Measurements from ENCODE around the gene TGFBR3L. TPM values are rescaled to one million over a fixed set of nuclear protein-coding genes. Genes with fewer than 3 reads are reported as not detected.
A peak's percentile ranks its signal among the peaks of the same experiment; 100 is the strongest.

The TGFBR3L gene
- total RNA-seq, 1 experiment from 2014 or later: 4.1 TPM

DNA sequence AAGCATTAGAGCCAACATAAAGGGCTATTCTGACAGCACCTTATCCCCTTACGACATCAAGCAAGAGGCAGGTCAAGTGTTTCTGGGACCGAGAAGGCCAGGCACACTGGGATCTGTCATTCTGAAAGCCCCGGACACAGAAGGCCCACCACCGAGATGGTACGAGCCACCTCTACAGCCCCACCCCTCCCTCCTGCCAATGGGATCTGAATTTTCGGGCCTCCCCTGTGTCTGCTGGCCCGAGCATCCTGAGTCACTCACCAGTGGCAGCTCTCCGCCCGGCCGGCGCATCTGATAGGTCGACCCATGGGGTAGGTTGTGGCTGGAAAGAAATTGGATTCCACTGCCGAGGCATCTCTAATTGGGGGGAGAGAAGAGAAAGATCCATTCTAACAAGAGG lies 26.2 kb downstream of the TGFBR3L start (continued):
- TF ChIP-seq, protein P1, sequence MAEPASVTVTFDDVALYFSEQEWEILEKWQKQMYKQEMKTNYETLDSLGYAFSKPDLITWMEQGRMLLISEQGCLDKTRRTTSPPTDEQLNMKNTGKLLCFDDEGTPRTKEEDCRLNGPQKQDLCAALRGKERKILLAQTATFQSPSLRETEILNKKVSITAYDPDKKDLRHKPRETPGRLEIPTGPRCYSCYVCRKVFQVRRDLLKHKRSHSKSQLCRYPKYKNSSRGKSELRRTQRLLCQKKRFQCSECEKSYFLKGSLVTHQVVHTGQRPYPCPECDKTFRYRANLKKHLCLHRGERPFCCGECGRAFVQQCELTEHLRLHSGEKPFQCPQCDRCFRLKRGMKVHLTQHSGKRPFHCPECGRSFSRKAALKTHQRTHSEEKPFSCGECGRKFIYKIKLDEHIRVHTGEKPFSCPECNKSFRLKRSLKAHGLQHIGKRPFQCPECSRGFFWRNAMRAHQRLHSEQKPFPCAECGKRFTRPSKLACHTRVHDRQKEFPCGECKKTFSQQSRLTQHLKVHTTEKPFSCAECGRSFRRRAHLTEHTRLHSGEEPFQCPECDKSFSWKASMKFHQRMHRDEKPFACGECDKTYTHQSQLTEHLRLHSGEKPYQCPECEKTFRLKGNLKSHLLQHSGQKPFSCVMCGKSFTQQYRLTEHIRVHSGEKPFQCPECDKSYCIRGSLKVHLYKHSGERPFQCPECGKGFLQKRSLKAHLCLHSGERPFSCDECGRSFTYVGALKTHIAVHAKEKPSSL (CRISPR knock-in tag; conservative IDR thresholded peaks at IDR 0.05): no peak
- TF ChIP-seq ESRRA (CRISPR knock-in tag; IDR thresholded peaks at IDR 0.05; ENCODE audit: borderline replicate concordance) (no peak), NFE2L1 (CRISPR knock-in tag; IDR thresholded peaks at IDR 0.05) (no peak), ZNF671 (CRISPR knock-in tag; IDR thresholded peaks at IDR 0.05) (no peak), PRRX2 (CRISPR knock-in tag; IDR thresholded peaks at IDR 0.05) (no peak)

DNA sequence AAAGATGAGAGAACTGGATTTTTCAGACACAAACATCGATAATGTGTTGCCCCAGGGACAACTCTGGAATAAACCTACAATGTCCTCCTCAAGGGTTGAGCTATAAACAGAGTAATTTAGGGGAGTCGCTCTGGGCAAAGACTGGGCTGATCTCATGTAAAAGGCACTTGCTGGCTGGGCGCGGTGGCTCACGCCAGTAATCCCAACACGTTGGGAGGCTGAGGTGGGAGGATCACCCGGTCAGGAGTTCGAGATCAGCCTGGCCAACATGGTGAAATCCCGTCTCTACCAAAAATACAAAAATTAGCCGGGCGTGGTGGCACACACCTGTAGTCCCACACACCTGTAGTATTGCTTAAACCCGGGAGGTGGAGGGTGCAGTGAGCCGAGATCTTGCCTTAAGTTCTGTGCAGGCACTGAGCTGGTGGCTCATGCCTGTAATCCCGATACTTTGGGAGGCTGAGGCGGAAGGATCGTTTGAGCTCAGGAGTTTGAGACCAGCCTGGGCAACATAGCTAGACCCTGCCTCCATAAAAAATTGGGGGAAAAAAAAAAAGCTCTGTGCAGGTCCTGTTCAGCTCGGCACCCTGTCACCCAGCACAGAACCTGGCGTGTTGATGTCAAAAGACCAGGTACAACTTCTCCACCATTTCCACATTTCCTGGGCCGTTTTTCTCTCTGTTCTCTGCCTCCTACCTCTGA lies 27.4 kb downstream of the TGFBR3L start:
- TF ChIP-seq ZNF121 (CRISPR knock-in tag; IDR thresholded peaks at IDR 0.05) (peak; percentile 41; the same call in 1 of the 2 replicates), RORB (CRISPR knock-in tag; IDR thresholded peaks at IDR 0.05) (no peak)
- TF ChIP-seq, protein P2, sequence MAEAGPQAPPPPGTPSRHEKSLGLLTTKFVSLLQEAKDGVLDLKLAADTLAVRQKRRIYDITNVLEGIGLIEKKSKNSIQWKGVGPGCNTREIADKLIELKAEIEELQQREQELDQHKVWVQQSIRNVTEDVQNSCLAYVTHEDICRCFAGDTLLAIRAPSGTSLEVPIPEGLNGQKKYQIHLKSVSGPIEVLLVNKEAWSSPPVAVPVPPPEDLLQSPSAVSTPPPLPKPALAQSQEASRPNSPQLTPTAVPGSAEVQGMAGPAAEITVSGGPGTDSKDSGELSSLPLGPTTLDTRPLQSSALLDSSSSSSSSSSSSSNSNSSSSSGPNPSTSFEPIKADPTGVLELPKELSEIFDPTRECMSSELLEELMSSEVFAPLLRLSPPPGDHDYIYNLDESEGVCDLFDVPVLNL (CRISPR knock-in tag; IDR thresholded peaks at IDR 0.05; ENCODE audit: borderline replicate concordance, low read depth): no peak
- peaks cover 2% of the 10 kb centered on the region; the same call in 1 of the 2 replicates for H3K27me3 Mint-ChIP-seq (ENCODE audit: low read depth)
- peaks cover 24% of the 10 kb centered on the region for H3K36me3 Mint-ChIP-seq
- POLR2A ChIA-PET: no interaction called here
- CTCF ChIA-PET: interaction anchor here (4.1 to 4.5 kb wide), 2 partner anchors 13 to 22 kb away, joined by 31 to 39 read pairs; partner anchors contain the start of gene SNAPC2
- H3K4me3 Mint-ChIP-seq: peak overlapping the region; percentile 88
- no peaks in the 10 kb centered on the region for H3K9me3 Mint-ChIP-seq
- no peak for DNase-seq (ENCODE audit: low spot score)
- no peak for ATAC-seq
- no peak overlapping the region; the same call in 1 of the 2 replicates for H3K27ac Mint-ChIP-seq
- peaks cover 8% of the 10 kb centered on the region; the same call in 1 of the 2 replicates for H3K4me1 Mint-ChIP-seq

DNA sequence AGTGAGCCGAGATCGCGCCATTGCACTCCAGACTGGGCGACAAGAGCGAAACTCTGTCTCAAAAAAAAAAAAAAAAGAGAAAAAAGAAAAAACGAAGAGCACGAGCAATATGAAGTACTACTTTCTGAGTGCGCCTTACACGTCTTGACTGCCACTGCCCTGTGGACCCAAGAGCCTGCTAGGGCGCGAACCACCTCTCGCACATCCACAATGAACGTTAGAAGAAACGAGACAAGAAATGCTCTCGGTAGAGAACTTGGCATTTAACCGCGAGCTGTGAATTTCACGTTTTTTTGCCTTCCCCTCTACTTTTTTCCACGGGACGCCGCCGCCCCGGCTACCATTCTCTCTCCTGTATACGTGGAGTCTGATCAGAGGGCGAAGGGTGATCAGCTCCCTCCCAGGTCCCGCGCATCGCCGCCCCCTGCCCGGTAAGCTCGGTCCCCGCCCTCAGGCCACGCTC lies 28.4 kb downstream of the TGFBR3L start:
- Mint-ChIP-seq H3K9me3 (no peaks in the 10 kb centered on the region), H3K4me3 (peak overlapping the region; percentile 88), H3K4me1 (peaks cover 8% of the 10 kb centered on the region; the same call in 1 of the 2 replicates), H3K27ac (peak overlapping the region; percentile 95), H3K27me3 (ENCODE audit: low read depth) (peaks cover 2% of the 10 kb centered on the region; the same call in 1 of the 2 replicates), H3K36me3 (peaks cover 23% of the 10 kb centered on the region)
- 0 out of 2 replicates have a peak, but pooled peaks have one; percentile 15 for TF ChIP-seq EMX1 (CRISPR knock-in tag; IDR thresholded peaks at IDR 0.05)
- TF ChIP-seq, protein P3, sequence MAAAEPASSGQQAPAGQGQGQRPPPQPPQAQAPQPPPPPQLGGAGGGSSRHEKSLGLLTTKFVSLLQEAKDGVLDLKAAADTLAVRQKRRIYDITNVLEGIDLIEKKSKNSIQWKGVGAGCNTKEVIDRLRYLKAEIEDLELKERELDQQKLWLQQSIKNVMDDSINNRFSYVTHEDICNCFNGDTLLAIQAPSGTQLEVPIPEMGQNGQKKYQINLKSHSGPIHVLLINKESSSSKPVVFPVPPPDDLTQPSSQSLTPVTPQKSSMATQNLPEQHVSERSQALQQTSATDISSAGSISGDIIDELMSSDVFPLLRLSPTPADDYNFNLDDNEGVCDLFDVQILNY (CRISPR knock-in tag; IDR thresholded peaks at IDR 0.05): no peak
- ATAC-seq: peak; percentile 5
- no peak for DNase-seq (ENCODE audit: low spot score)
- ChIA-PET CTCF (interaction anchor here (0.6 to 4.5 kb wide), 35 partner anchors 8 to 437 kb away, joined by 3 to 90 read pairs (median 6); partner anchors contain the start of genes CTXN1, MAP2K7, SNAPC2 and TRAPPC5), POLR2A (interaction anchor here (0.5 to 2.1 kb wide), 16 partner anchors 11 to 552 kb away, joined by 3 to 13 read pairs (median 4); partner anchors contain the start of genes CTXN1, ELAVL1 and SNAPC2)

DNA sequence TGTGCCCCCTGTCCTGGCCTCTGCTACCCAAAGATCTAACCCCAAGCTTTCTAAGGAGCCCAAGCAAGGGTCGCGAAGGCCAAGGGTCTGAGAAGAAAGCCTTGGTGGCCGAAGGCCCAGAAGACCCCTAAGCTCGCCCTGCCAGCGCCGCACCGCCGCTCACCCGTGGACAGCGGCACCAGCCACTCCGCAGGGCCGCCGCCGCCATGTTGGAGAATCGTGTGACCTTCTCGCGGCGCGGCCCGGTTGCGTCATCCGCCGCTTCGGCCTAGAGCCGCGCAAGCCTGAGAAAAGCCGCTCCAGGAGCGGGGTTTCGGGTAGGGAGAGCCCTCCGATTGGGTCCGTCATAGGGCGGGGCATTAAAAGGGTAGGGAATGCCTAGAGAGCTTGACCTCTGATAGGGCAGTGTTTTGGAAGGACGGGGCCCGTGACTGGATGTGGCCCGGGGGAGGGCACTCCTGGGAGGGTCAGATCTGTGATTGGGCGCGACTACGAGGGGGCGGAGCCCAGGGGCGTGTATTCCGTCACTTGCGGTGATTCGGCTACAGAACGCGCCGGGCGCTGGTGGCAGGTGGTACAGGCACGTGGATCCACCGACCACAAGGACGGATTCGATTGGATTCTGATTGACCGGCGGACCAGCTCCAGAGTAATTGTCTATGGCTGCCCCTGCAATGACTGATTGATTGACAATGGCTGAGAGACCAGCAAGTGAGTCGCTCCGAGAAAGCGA lies 29.0 kb downstream of the TGFBR3L start, which contains the start of gene TIMM44:
Gene TIMM44 (minus strand): TSS at position 223 of the 733 bp plus-strand sequence. CDS start 15 bp downstream, at position 208.
- peaks cover 8% of the 10 kb centered on the region; the same call in 1 of the 2 replicates for H3K4me1 Mint-ChIP-seq
- H3K4me3 Mint-ChIP-seq: peak within 1 kb of the TSS; percentile 88
- H3K27me3 Mint-ChIP-seq (ENCODE audit: low read depth): peaks cover 2% of the 10 kb centered on the region; the same call in 1 of the 2 replicates
- H3K27ac Mint-ChIP-seq: peak within 1 kb of the TSS; percentile 99
- ATAC-seq (peak; percentile 99), DNase-seq (ENCODE audit: low spot score) (peak; percentile 99)
- CTCF ChIA-PET: interaction anchor here (0.6 to 4.5 kb wide), 56 partner anchors 8 to 623 kb away, joined by 3 to 90 read pairs (median 5); partner anchors contain the start of genes CERS4, CTXN1, ELAVL1 and MAP2K7
- POLR2A ChIA-PET: interaction anchor here (0.5 to 2.1 kb wide), 21 partner anchors 10 to 551 kb away, joined by 3 to 13 read pairs (median 4); partner anchors contain the start of genes CTXN1, ELAVL1 and SNAPC2
- no peaks in the 10 kb centered on the region for H3K9me3 Mint-ChIP-seq
- H3K36me3 Mint-ChIP-seq: peaks cover 25% of the 10 kb centered on the region
- TF ChIP-seq, protein P4, sequence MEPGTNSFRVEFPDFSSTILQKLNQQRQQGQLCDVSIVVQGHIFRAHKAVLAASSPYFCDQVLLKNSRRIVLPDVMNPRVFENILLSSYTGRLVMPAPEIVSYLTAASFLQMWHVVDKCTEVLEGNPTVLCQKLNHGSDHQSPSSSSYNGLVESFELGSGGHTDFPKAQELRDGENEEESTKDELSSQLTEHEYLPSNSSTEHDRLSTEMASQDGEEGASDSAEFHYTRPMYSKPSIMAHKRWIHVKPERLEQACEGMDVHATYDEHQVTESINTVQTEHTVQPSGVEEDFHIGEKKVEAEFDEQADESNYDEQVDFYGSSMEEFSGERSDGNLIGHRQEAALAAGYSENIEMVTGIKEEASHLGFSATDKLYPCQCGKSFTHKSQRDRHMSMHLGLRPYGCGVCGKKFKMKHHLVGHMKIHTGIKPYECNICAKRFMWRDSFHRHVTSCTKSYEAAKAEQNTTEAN (CRISPR knock-in tag; IDR thresholded peaks at IDR 0.05): 0 out of 2 replicates have a peak, but pooled peaks have one; percentile 36
- TF ChIP-seq, protein P5, sequence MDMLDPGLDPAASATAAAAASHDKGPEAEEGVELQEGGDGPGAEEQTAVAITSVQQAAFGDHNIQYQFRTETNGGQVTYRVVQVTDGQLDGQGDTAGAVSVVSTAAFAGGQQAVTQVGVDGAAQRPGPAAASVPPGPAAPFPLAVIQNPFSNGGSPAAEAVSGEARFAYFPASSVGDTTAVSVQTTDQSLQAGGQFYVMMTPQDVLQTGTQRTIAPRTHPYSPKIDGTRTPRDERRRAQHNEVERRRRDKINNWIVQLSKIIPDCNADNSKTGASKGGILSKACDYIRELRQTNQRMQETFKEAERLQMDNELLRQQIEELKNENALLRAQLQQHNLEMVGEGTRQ (CRISPR knock-in tag; IDR thresholded peaks at IDR 0.05): peak; percentile 80
- TF ChIP-seq ZNF423 (CRISPR knock-in tag; IDR thresholded peaks at IDR 0.05) (no peak), NFE2L1 (CRISPR knock-in tag; IDR thresholded peaks at IDR 0.05) (peak; percentile 66), NFATC4 (CRISPR knock-in tag; IDR thresholded peaks at IDR 0.05) (no peak), HMGA2 (CRISPR knock-in tag; IDR thresholded peaks at IDR 0.05) (no peak), JUN (CRISPR knock-in tag; IDR thresholded peaks at IDR 0.05) (0 out of 2 replicates have a peak, but pooled peaks have one; percentile 53), SP1 (CRISPR knock-in tag; conservative IDR thresholded peaks at IDR 0.05) (peak; percentile 89), FOXK1 (CRISPR knock-in tag; IDR thresholded peaks at IDR 0.05) (peak; percentile 64; the same call in 1 of the 2 replicates)
- TF ChIP-seq, protein P6, sequence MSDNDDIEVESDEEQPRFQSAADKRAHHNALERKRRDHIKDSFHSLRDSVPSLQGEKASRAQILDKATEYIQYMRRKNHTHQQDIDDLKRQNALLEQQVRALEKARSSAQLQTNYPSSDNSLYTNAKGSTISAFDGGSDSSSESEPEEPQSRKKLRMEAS (CRISPR knock-in tag; IDR thresholded peaks at IDR 0.05): peak; percentile 95
